H9 (cell line): Measurements from ENCODE around the gene LRRC52. TPM values are rescaled to one million over a fixed set of nuclear protein-coding genes. Genes with fewer than 3 reads are reported as not detected.

Experiments
- DNase-seq: peaks from one replicate; pipeline ENCODE4 v3.0.0-alpha.2; 2017
- H2AFZ ChIP-seq: one replicate; pipeline ENCODE4 v1.6.1; 2013; ENCODE audit warnings: mild to moderate bottlenecking, low read length, control low read depth, moderate library complexity
- H2AK5ac ChIP-seq: 2 replicates; pipeline ENCODE4 v1.6.1; 2013; ENCODE audit warnings: low read length, control low read depth, mixed read lengths; ENCODE audit not compliant: insufficient read length
- H2BK120ac ChIP-seq: one replicate; pipeline ENCODE4 v1.6.1; 2013; ENCODE audit warnings: low read depth, mild to moderate bottlenecking, low read length, control low read depth, inconsistent platforms; ENCODE audit not compliant: poor library complexity, severe bottlenecking
- H2BK12ac ChIP-seq: 2 replicates; pipeline ENCODE4 v1.6.1; 2013; ENCODE audit warnings: low read length, control low read depth, mixed read lengths, low read depth; ENCODE audit not compliant: insufficient read length
- H2BK15ac ChIP-seq: 2 replicates; pipeline ENCODE4 v1.6.1; 2013; ENCODE audit warnings: low read depth, low read length, control low read depth
- H2BK20ac ChIP-seq: one replicate; pipeline ENCODE4 v1.6.1; 2013; ENCODE audit warnings: low read depth, mild to moderate bottlenecking, low read length, control low read depth, inconsistent platforms; ENCODE audit not compliant: poor library complexity, severe bottlenecking
- H2BK5ac ChIP-seq: 2 replicates; pipeline ENCODE4 v1.6.1; 2013; ENCODE audit warnings: low read length, control low read depth, mixed read lengths; ENCODE audit not compliant: insufficient read length
- H3K14ac ChIP-seq: 2 replicates; pipeline ENCODE4 v1.6.1; 2013; ENCODE audit warnings: low read length, control low read depth; ENCODE audit not compliant: insufficient read depth
- H3K18ac ChIP-seq: 2 replicates; pipeline ENCODE4 v1.6.1; 2013; ENCODE audit warnings: low read depth, mild to moderate bottlenecking, mixed read lengths, low read length, control low read depth; ENCODE audit not compliant: insufficient read length
- H3K23ac ChIP-seq: 2 replicates; pipeline ENCODE4 v1.6.1; 2013; ENCODE audit warnings: low read length, control low read depth, mixed read lengths, low read depth; ENCODE audit not compliant: insufficient read length
- H3K23me2 ChIP-seq: 2 replicates; pipeline ENCODE4 v1.6.1; 2013; ENCODE audit warnings: low read depth, mild to moderate bottlenecking, mixed read lengths, low read length, control low read depth; ENCODE audit not compliant: insufficient read length, poor library complexity, severe bottlenecking
- H3K27ac ChIP-seq: 2 replicates; pipeline ENCODE4 v1.5.1; 2013; ENCODE audit warnings: low read length, control low read depth, mixed read lengths, low read depth; ENCODE audit not compliant: insufficient read length
- H3K27me3 ChIP-seq: 2 replicates; pipeline ENCODE4 v1.6.1; 2013; ENCODE audit warnings: low read length, control low read depth, inconsistent platforms; ENCODE audit not compliant: insufficient read depth
- H3K4ac ChIP-seq: 2 replicates; pipeline ENCODE4 v1.6.1; 2013; ENCODE audit warnings: low read depth, mild to moderate bottlenecking, control low read depth, inconsistent platforms, low read length, moderate library complexity
- H3K4me1 ChIP-seq: 2 replicates; pipeline ENCODE4 v1.6.1; 2013; ENCODE audit warnings: low read length, control low read depth, inconsistent platforms; ENCODE audit not compliant: insufficient read depth
- H3K4me2 ChIP-seq: 2 replicates; pipeline ENCODE4 v1.6.1; 2013; ENCODE audit warnings: low read length, control low read depth, mixed read lengths; ENCODE audit not compliant: insufficient read length, insufficient read depth
- H3K56ac ChIP-seq: 2 replicates; pipeline ENCODE4 v1.6.1; 2013; ENCODE audit warnings: low read depth, mild to moderate bottlenecking, mixed read lengths, low read length, control low read depth; ENCODE audit not compliant: insufficient read length
- H3K79me1 ChIP-seq: 2 replicates; pipeline ENCODE4 v1.6.1; 2013; ENCODE audit warnings: low read depth, mild to moderate bottlenecking, moderate library complexity, low read length, control low read depth, inconsistent platforms; ENCODE audit not compliant: insufficient read depth, poor library complexity, severe bottlenecking
- H3K79me2 ChIP-seq: 2 replicates; pipeline ENCODE4 v1.6.1; 2013; ENCODE audit warnings: low read length, control low read depth, inconsistent platforms; ENCODE audit not compliant: insufficient read depth
- H3K9ac ChIP-seq: 2 replicates; pipeline ENCODE4 v1.6.1; 2013; ENCODE audit warnings: low read length, control low read depth, mixed read lengths; ENCODE audit not compliant: insufficient read length; ENCODE audit errors: extremely low read depth
- H3K9me3 ChIP-seq: one replicate; pipeline ENCODE4 v1.6.1; 2013; ENCODE audit warnings: low read depth, low read length, inconsistent platforms; ENCODE audit not compliant: control insufficient read depth
- H3T11ph ChIP-seq: one replicate; pipeline ENCODE4 v1.6.1; 2013; ENCODE audit warnings: mild to moderate bottlenecking, low read length, control low read depth, inconsistent platforms
- H4K20me1 ChIP-seq: one replicate; pipeline ENCODE4 v1.6.1; 2013; ENCODE audit not compliant: control insufficient read depth, insufficient read length, insufficient read depth
- H4K5ac ChIP-seq: 2 replicates; pipeline ENCODE4 v1.6.1; 2013; ENCODE audit warnings: low read depth, mild to moderate bottlenecking, mixed read lengths, low read length, control low read depth; ENCODE audit not compliant: insufficient read length
- H4K8ac ChIP-seq: replicated peaks from 2 replicates; pipeline ENCODE4 v1.6.1; 2013; ENCODE audit warnings: low read length, control low read depth, mixed read lengths, low read depth; ENCODE audit not compliant: insufficient read length
- H4K91ac ChIP-seq: 2 replicates; pipeline ENCODE4 v1.6.1; 2013; ENCODE audit warnings: low read depth, mild to moderate bottlenecking, moderate library complexity, mixed read lengths, low read length, control low read depth; ENCODE audit not compliant: insufficient read length
- H3K27ac Mint-ChIP-seq, 3 experiments: 2 replicates in 2 of 3; 3 replicates in 1 of 3; pipeline ENCODE4 v1.8.0; 2020 to 2021; ENCODE audit warnings: mixed read lengths in 3 of 3, mild to moderate bottlenecking in 1 of 3, moderate library complexity in 1 of 3
- H3K27me3 Mint-ChIP-seq: 2 replicates; pipeline ENCODE4 v1.8.0; 2021; ENCODE audit warnings: low read depth, mild to moderate bottlenecking, moderate library complexity, mixed read lengths
- H3K36me3 Mint-ChIP-seq, 3 experiments: 2 replicates in 2 of 3; 3 replicates in 1 of 3; pipeline ENCODE4 v1.8.0; 2020 to 2021; ENCODE audit warnings: low read depth in 3 of 3, mixed read lengths in 3 of 3; ENCODE audit not compliant: insufficient read depth in 1 of 3
- H3K4me1 Mint-ChIP-seq, 2 experiments: 2 replicates each; pipeline ENCODE4 v1.8.0; 2020; ENCODE audit warnings: mixed read lengths in 2 of 2
- H3K4me3 Mint-ChIP-seq, 2 experiments: 2 replicates in 1 of 2; 3 replicates in 1 of 2; pipeline ENCODE4 v1.8.0; 2020 to 2021; ENCODE audit warnings: mild to moderate bottlenecking in 2 of 2, mixed read lengths in 2 of 2, moderate library complexity in 1 of 2
- H3K9me3 Mint-ChIP-seq, 2 experiments: 2 replicates in 1 of 2; 3 replicates in 1 of 2; pipeline ENCODE4 v1.8.0; 2020; ENCODE audit warnings: mild to moderate bottlenecking in 2 of 2, mixed read lengths in 2 of 2, moderate library complexity in 1 of 2
- CTCF ChIP-seq: fragments of 200-600 bp; sonication (generic); conservative IDR thresholded peaks from 3 replicates; pipeline ENCODE4 v1.8.0; 2021; ENCODE audit warnings: antibody characterized with exemption, mild to moderate bottlenecking
- WGBS: extraction: QIAGEN DNeasy Blood & Tissue Kit; methylation state at CpG from one replicate; pipeline ENCODE4 v1.1.7; 2013; ENCODE audit warnings: missing lambda C conversion rate, low lambda C conversion rate, mixed read lengths; ENCODE audit not compliant: insufficient read length; ENCODE audit errors: extremely low coverage; 5-methylcytosine and 5-hydroxymethylcytosine counted together
- total RNA-seq: library from RNA; stranded (reverse); gene quantifications from 2 replicates; pipeline ENCODE4 v1.2.1, GENCODE V29; 2021

The LRRC52 gene
- total RNA-seq, 1 experiment from 2014 or later = not detected

GRCh38 chr1:165494949-165495857, 48.6 kb upstream of the LRRC52 start:
- H3K9ac ChIP-seq = no peak overlapping the region
- H3K79me1 ChIP-seq = no peaks in the 10 kb centered on the region
- no peak overlapping the region for H2BK20ac ChIP-seq
- no peak overlapping the region for H2BK120ac ChIP-seq
- no peaks in the 10 kb centered on the region for H4K20me1 ChIP-seq
- H3K4me1 ChIP-seq = no peaks in the 10 kb centered on the region; the same call in 1 of the 2 replicates
- H3K4ac ChIP-seq = no peak overlapping the region
- no peak overlapping the region for H3K4me2 ChIP-seq
- Mint-ChIP-seq H3K27me3 (no peaks in the 10 kb centered on the region; the same call in none of the 2 replicates), H3K27ac (no peak overlapping the region; a peak in 1 of 7 replicates), H3K4me1 (peaks cover 7 to 15% of the 10 kb centered on the region in 2 experiments), H3K36me3 (no peaks in the 10 kb centered on the region), H3K9me3 (no peaks in the 10 kb centered on the region), H3K4me3 (no peak overlapping the region)
- no peak for TF ChIP-seq CTCF
- H2AK5ac ChIP-seq = no peak overlapping the region
- no peaks in the 10 kb centered on the region for H3K79me2 ChIP-seq
- no peak overlapping the region for H4K5ac ChIP-seq
- DNase-seq = no peak
- no peak overlapping the region for H4K91ac ChIP-seq
- H2AFZ ChIP-seq = no peak overlapping the region
- no peak overlapping the region for H2BK12ac ChIP-seq
- no peak overlapping the region for H2BK15ac ChIP-seq
- H3K27me3 ChIP-seq = no peaks in the 10 kb centered on the region
- H3T11ph ChIP-seq = no peak overlapping the region
- no peak overlapping the region for H3K27ac ChIP-seq
- no CpG with 5 or more reads among the region's 5 CpGs for WGBS
- H4K8ac ChIP-seq = no peak overlapping the region
- H3K56ac ChIP-seq = no peak overlapping the region
- no peaks in the 10 kb centered on the region for H3K9me3 ChIP-seq
- H3K23ac ChIP-seq = no peak overlapping the region
- H3K14ac ChIP-seq = no peak overlapping the region
- no peak overlapping the region for H3K18ac ChIP-seq
- no peaks in the 10 kb centered on the region for H3K23me2 ChIP-seq
- no peak overlapping the region for H2BK5ac ChIP-seq
